T-helper 1 cell treated with Interleukin-12 subunit alpha and Interleukin-12 subunit beta and Interleukin-4 antibody, amounts not matched to agents 30 μg/mL and 1 μg/mL, for 36 hours (primary cell): ENCODE data around the gene ELF4.

Experiments used
- H3K27ac Mint-ChIP-seq: one replicate; pipeline ENCODE4 v1.8.0; 2021; ENCODE audit warnings: mild to moderate bottlenecking, mixed read lengths
- H3K27me3 Mint-ChIP-seq: one replicate; pipeline ENCODE4 v1.8.0; 2021; ENCODE audit warnings: low read depth, mixed read lengths
- H3K36me3 Mint-ChIP-seq: one replicate; pipeline ENCODE4 v1.8.0; 2021; ENCODE audit warnings: low read depth, mixed read lengths
- H3K4me1 Mint-ChIP-seq: one replicate; pipeline ENCODE4 v1.8.0; 2021; ENCODE audit warnings: low read depth, mixed read lengths
- H3K4me3 Mint-ChIP-seq: one replicate; pipeline ENCODE4 v1.8.0; 2021; ENCODE audit warnings: mild to moderate bottlenecking, moderate library complexity, mixed read lengths
- H3K9me3 Mint-ChIP-seq: one replicate; pipeline ENCODE4 v1.8.0; 2021; ENCODE audit warnings: mixed read lengths

The ELF4 gene

GRCh38 chrX:130110379-130111219 lies at the start of gene ELF4:
TSS of gene ELF4 (minus strand) at chrX:130110497. CDS start at chrX:130081330, 29,167 bp downstream.
- H3K9me3 Mint-ChIP-seq = no peaks in the 10 kb centered on the region
- peaks cover 7% of the 10 kb centered on the region for H3K36me3 Mint-ChIP-seq
- H3K4me1 Mint-ChIP-seq = peaks cover 27% of the 10 kb centered on the region
- peak within 1 kb of the TSS; percentile 93 for H3K4me3 Mint-ChIP-seq
- H3K27me3 Mint-ChIP-seq = no peaks in the 10 kb centered on the region
- H3K27ac Mint-ChIP-seq = peak within 1 kb of the TSS; percentile 91

GRCh38 chrX:130159776-130160175 lies 49.5 kb upstream of the ELF4 start:
- no peaks in the 10 kb centered on the region for H3K9me3 Mint-ChIP-seq
- no peaks in the 10 kb centered on the region for H3K27me3 Mint-ChIP-seq
- no peak overlapping the region for H3K4me3 Mint-ChIP-seq
- H3K27ac Mint-ChIP-seq = no peak overlapping the region
- H3K4me1 Mint-ChIP-seq = peaks cover 22% of the 10 kb centered on the region
- H3K36me3 Mint-ChIP-seq = no peaks in the 10 kb centered on the region

- Mint-ChIP-seq H3K27me3 (no peaks in the 10 kb centered on the region), H3K9me3 (no peaks in the 10 kb centered on the region), H3K27ac (no peak overlapping the region), H3K4me1 (peaks cover 17% of the 10 kb centered on the region), H3K4me3 (no peak overlapping the region), H3K36me3 (peaks cover 2% of the 10 kb centered on the region)
Observed at GRCh38 chrX:130158311-130158710, 48.0 kb upstream of the ELF4 start.

- Mint-ChIP-seq H3K9me3 (no peaks in the 10 kb centered on the region), H3K27me3 (no peaks in the 10 kb centered on the region), H3K36me3 (peaks cover 5% of the 10 kb centered on the region), H3K4me1 (peaks cover 7% of the 10 kb centered on the region), H3K4me3 (no peak overlapping the region), H3K27ac (no peak overlapping the region)
Observed at GRCh38 chrX:130155564-130155963, 45.3 kb upstream of the ELF4 start.

GRCh38 chrX:130147631-130148030 lies 37.3 kb upstream of the ELF4 start:
- no peak overlapping the region for H3K4me3 Mint-ChIP-seq
- peaks cover 6% of the 10 kb centered on the region for H3K4me1 Mint-ChIP-seq
- H3K9me3 Mint-ChIP-seq = no peaks in the 10 kb centered on the region
- H3K27ac Mint-ChIP-seq = no peak overlapping the region
- H3K27me3 Mint-ChIP-seq = no peaks in the 10 kb centered on the region
- H3K36me3 Mint-ChIP-seq = peaks cover 29% of the 10 kb centered on the region

- no peak overlapping the region for H3K4me3 Mint-ChIP-seq
- no peaks in the 10 kb centered on the region for H3K9me3 Mint-ChIP-seq
- peaks cover 8% of the 10 kb centered on the region for H3K4me1 Mint-ChIP-seq
- H3K27me3 Mint-ChIP-seq = no peaks in the 10 kb centered on the region
- no peak overlapping the region for H3K27ac Mint-ChIP-seq
- H3K36me3 Mint-ChIP-seq = peaks cover 35% of the 10 kb centered on the region
Observed at GRCh38 chrX:130145123-130145522, 34.8 kb upstream of the ELF4 start.

- peaks cover 35% of the 10 kb centered on the region for H3K36me3 Mint-ChIP-seq
- H3K27ac Mint-ChIP-seq = no peak overlapping the region
- no peak overlapping the region for H3K4me3 Mint-ChIP-seq
- peaks cover 8% of the 10 kb centered on the region for H3K4me1 Mint-ChIP-seq
- no peaks in the 10 kb centered on the region for H3K27me3 Mint-ChIP-seq
- no peaks in the 10 kb centered on the region for H3K9me3 Mint-ChIP-seq
Observed at GRCh38 chrX:130144509-130144908, 34.2 kb upstream of the ELF4 start.

- Mint-ChIP-seq H3K36me3 (peaks cover 35% of the 10 kb centered on the region), H3K9me3 (no peaks in the 10 kb centered on the region), H3K4me1 (peaks cover 2% of the 10 kb centered on the region), H3K4me3 (no peak overlapping the region), H3K27me3 (no peaks in the 10 kb centered on the region), H3K27ac (no peak overlapping the region)
Observed at GRCh38 chrX:130139474-130140201, 29.3 kb upstream of the ELF4 start.

- Mint-ChIP-seq H3K27ac (no peak overlapping the region), H3K27me3 (no peaks in the 10 kb centered on the region), H3K36me3 (peaks cover 22% of the 10 kb centered on the region), H3K4me3 (no peak overlapping the region), H3K4me1 (peaks cover 2% of the 10 kb centered on the region), H3K9me3 (no peaks in the 10 kb centered on the region)
Observed at GRCh38 chrX:130136961-130137360, 26.7 kb upstream of the ELF4 start.

- Mint-ChIP-seq H3K36me3 (peaks cover 20% of the 10 kb centered on the region), H3K4me3 (no peak overlapping the region), H3K4me1 (no peaks in the 10 kb centered on the region), H3K9me3 (no peaks in the 10 kb centered on the region), H3K27me3 (no peaks in the 10 kb centered on the region), H3K27ac (no peak overlapping the region)
Observed at GRCh38 chrX:130136496-130136895, 26.2 kb upstream of the ELF4 start.

- Mint-ChIP-seq H3K4me1 (no peaks in the 10 kb centered on the region), H3K4me3 (no peak overlapping the region), H3K27me3 (no peaks in the 10 kb centered on the region), H3K36me3 (peaks cover 13% of the 10 kb centered on the region), H3K27ac (no peak overlapping the region), H3K9me3 (no peaks in the 10 kb centered on the region)
Observed at GRCh38 chrX:130130990-130131389, 20.7 kb upstream of the ELF4 start.

GRCh38 chrX:130125091-130125874 lies 15.0 kb upstream of the ELF4 start:
- peaks cover 9% of the 10 kb centered on the region for H3K36me3 Mint-ChIP-seq
- peaks cover 2% of the 10 kb centered on the region for H3K4me1 Mint-ChIP-seq
- H3K27ac Mint-ChIP-seq = no peak overlapping the region
- H3K9me3 Mint-ChIP-seq = no peaks in the 10 kb centered on the region
- H3K27me3 Mint-ChIP-seq = no peaks in the 10 kb centered on the region
- no peak overlapping the region for H3K4me3 Mint-ChIP-seq

- H3K36me3 Mint-ChIP-seq = peaks cover 9% of the 10 kb centered on the region
- no peak overlapping the region for H3K27ac Mint-ChIP-seq
- no peaks in the 10 kb centered on the region for H3K27me3 Mint-ChIP-seq
- H3K9me3 Mint-ChIP-seq = no peaks in the 10 kb centered on the region
- H3K4me3 Mint-ChIP-seq = no peak overlapping the region
- peaks cover 9% of the 10 kb centered on the region for H3K4me1 Mint-ChIP-seq
Observed at GRCh38 chrX:130124577-130124976, 14.3 kb upstream of the ELF4 start.

GRCh38 chrX:130121505-130121800 lies 11.2 kb upstream of the ELF4 start:
- H3K27ac Mint-ChIP-seq = no peak overlapping the region
- no peaks in the 10 kb centered on the region for H3K9me3 Mint-ChIP-seq

More at GRCh38 chrX:130121505-130121800, 11.2 kb upstream of the ELF4 start:
- Mint-ChIP-seq H3K27me3 (no peaks in the 10 kb centered on the region), H3K4me3 (peak overlapping the region; percentile 60), H3K4me1 (peaks cover 17% of the 10 kb centered on the region), H3K36me3 (peaks cover 3% of the 10 kb centered on the region)
